A549 (cell line): ENCODE results near the gene IQGAP2.

Experiments used
- BHLHE40 ChIP-seq: IDR thresholded peaks from 2 replicates; pipeline ENCODE4 v1.6.1; 2012; ENCODE audit warnings: low read depth, low read length, inconsistent platforms
- PHF8 ChIP-seq: fragments of 200-600 bp; sonication (generic); IDR thresholded peaks from 2 replicates; pipeline ENCODE4 v1.6.1; 2016; ENCODE audit warnings: low read depth, mild to moderate bottlenecking, antibody characterized with exemption, moderate library complexity, borderline replicate concordance
- SMC3 ChIP-seq: fragments of >200 bp; sonication (Bioruptor Twin); formaldehyde crosslinking; IDR thresholded peaks from 3 replicates; pipeline ENCODE4 v1.6.1; 2018; ENCODE audit warnings: inconsistent platforms

GRCh38 chr5:76610196-76610595, 207.1 kb downstream of the IQGAP2 start:
- TF ChIP-seq SMC3, result no peak
- no peak for TF ChIP-seq PHF8
- no peak for TF ChIP-seq BHLHE40
